NB4 (cell line): ENCODE results near the gene KLF11.
A peak's percentile ranks its signal among the peaks of the same experiment; 100 is the strongest.

Experiments used
- CTCF ChIP-seq: IDR thresholded peaks from one replicate; pipeline ENCODE4 v1.5.1; 2012; ENCODE audit warnings: low read depth, low read length
- MAX ChIP-seq: IDR thresholded peaks from 2 replicates; pipeline ENCODE4 v1.6.1; 2011; ENCODE audit warnings: low read depth, low read length

- TF ChIP-seq MAX = no peak
- TF ChIP-seq CTCF = peak; percentile 37
These were observed 7.1 kb upstream of the KLF11 start for GRCh38 chr2:10036095-10036884.
